A673 (cell line): ENCODE measurements around the gene H6PD.

Experiments used
- CTCF ChIP-seq: fragments of 300-800, 200-600 bp; sonication (generic); conservative IDR thresholded peaks from 2 replicates; pipeline ENCODE4 v1.5.1; 2017; ENCODE audit warnings: low read depth, mild to moderate bottlenecking, antibody characterized with exemption, low read length, moderate library complexity, mixed read lengths
- EZH2 ChIP-seq: fragments of 200-600 bp; sonication (generic); IDR thresholded peaks from 2 replicates; pipeline ENCODE4 v1.6.1; 2017; ENCODE audit warnings: borderline replicate concordance, low read depth, mild to moderate bottlenecking, mixed read lengths, antibody characterized with exemption, low read length; ENCODE audit not compliant: poor library complexity, severe bottlenecking

GRCh38 chr1:9235096-9235459 lies 504 bp downstream of the H6PD start:
- TF ChIP-seq CTCF = no peak
- no peak for TF ChIP-seq EZH2
